Measurements from ENCODE around the gene RECK.

The RECK gene

GRCh38 chr9:36163786-36164170, 127.1 kb downstream of the RECK start:
- no peaks in the 10 kb centered on the region for H4K20me1 ChIP-seq (ENCODE audit: control insufficient read depth, insufficient read depth, low read depth, low read length)
- H3K27ac ChIP-seq (ENCODE audit: low read depth, low read length), result no peak overlapping the region
- H3F3A ChIP-seq (ENCODE audit: control insufficient read depth, insufficient read depth), result no peaks in the 10 kb centered on the region
- H3K4me3 ChIP-seq (ENCODE audit: low read length), result no peak overlapping the region
- H3K9me2 ChIP-seq (replicated peaks; ENCODE audit: control insufficient read depth, low read length), result no peaks in the 10 kb centered on the region
- peaks cover 15% of the 10 kb centered on the region for H3K27me3 ChIP-seq (ENCODE audit: control insufficient read depth, low read length)
- H3K9me3 ChIP-seq (ENCODE audit: control insufficient read depth, insufficient read depth, low read length), result no peaks in the 10 kb centered on the region
- peaks cover 6% of the 10 kb centered on the region for H3K4me1 ChIP-seq (ENCODE audit: control insufficient read depth, low read length)
- no peaks in the 10 kb centered on the region for H3K79me2 ChIP-seq (ENCODE audit: control insufficient read depth, low read length)
- TF ChIP-seq EZH2phosphoT487 (IDR thresholded peaks at IDR 0.05; ENCODE audit: borderline replicate concordance, low read length), result no peak
- TF ChIP-seq, protein P1, sequence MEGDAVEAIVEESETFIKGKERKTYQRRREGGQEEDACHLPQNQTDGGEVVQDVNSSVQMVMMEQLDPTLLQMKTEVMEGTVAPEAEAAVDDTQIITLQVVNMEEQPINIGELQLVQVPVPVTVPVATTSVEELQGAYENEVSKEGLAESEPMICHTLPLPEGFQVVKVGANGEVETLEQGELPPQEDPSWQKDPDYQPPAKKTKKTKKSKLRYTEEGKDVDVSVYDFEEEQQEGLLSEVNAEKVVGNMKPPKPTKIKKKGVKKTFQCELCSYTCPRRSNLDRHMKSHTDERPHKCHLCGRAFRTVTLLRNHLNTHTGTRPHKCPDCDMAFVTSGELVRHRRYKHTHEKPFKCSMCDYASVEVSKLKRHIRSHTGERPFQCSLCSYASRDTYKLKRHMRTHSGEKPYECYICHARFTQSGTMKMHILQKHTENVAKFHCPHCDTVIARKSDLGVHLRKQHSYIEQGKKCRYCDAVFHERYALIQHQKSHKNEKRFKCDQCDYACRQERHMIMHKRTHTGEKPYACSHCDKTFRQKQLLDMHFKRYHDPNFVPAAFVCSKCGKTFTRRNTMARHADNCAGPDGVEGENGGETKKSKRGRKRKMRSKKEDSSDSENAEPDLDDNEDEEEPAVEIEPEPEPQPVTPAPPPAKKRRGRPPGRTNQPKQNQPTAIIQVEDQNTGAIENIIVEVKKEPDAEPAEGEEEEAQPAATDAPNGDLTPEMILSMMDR (IDR thresholded peaks at IDR 0.05; ENCODE audit: low read depth, low read length, poor library complexity, severe bottlenecking), result no peak
- no peak overlapping the region for H3K4me2 ChIP-seq (ENCODE audit: low read length)
- no peaks in the 10 kb centered on the region for H3K36me3 ChIP-seq (ENCODE audit: control insufficient read depth, low read length)

DNA sequence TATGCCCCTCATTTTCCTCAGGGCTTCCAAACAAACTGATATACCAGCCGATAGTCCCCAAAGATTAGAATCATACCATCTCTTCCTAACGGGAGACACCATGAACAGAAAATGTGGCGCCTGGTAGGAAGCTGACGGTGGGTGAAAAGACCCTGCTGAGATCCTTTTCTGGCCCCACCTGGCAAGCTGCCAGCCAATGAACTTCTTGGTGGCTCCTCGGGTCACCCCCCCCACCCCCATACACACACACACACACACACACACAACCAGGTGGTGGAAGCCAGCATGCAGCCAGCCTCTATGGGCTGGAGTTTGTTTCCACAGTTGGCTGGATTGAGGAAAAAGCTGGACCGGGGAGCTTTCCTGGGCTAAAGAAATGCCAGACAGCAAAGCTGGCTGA, 127.7 kb downstream of the RECK start:
- Histone ChIP-seq H3K79me2 (ENCODE audit: control insufficient read depth, low read length) (no peaks in the 10 kb centered on the region), H3K4me3 (ENCODE audit: low read length) (no peak overlapping the region)

GRCh38 chr9:36164989-36165388, 128.3 kb downstream of the RECK start:
- Histone ChIP-seq H3K4me2 (ENCODE audit: low read length) (no peak overlapping the region), H3K36me3 (ENCODE audit: control insufficient read depth, low read length) (no peaks in the 10 kb centered on the region), H3K27me3 (ENCODE audit: control insufficient read depth, low read length) (peaks cover 15% of the 10 kb centered on the region), H3K4me1 (ENCODE audit: control insufficient read depth, low read length) (peaks cover 6% of the 10 kb centered on the region), H3F3A (ENCODE audit: control insufficient read depth, insufficient read depth) (no peaks in the 10 kb centered on the region), H4K20me1 (ENCODE audit: control insufficient read depth, insufficient read depth, low read depth, low read length) (no peaks in the 10 kb centered on the region), H3K79me2 (ENCODE audit: control insufficient read depth, low read length) (no peaks in the 10 kb centered on the region), H3K4me3 (ENCODE audit: low read length) (no peak overlapping the region), H3K27ac (ENCODE audit: low read depth, low read length) (no peak overlapping the region), H3K9me2 (replicated peaks; ENCODE audit: control insufficient read depth, low read length) (no peaks in the 10 kb centered on the region), H3K9me3 (ENCODE audit: control insufficient read depth, insufficient read depth, low read length) (no peaks in the 10 kb centered on the region)
- no peak for TF ChIP-seq EZH2phosphoT487 (IDR thresholded peaks at IDR 0.05; ENCODE audit: borderline replicate concordance, low read length)
- TF ChIP-seq, protein P1 (IDR thresholded peaks at IDR 0.05; ENCODE audit: low read depth, low read length, poor library complexity, severe bottlenecking), result no peak

More for the DNA sequence above, 127.7 kb downstream of the RECK start:
- H3K4me2 ChIP-seq (ENCODE audit: low read length), result no peak overlapping the region
- H3F3A ChIP-seq (ENCODE audit: control insufficient read depth, insufficient read depth), result no peaks in the 10 kb centered on the region
- H3K4me1 ChIP-seq (ENCODE audit: control insufficient read depth, low read length), result peaks cover 6% of the 10 kb centered on the region
- TF ChIP-seq EZH2phosphoT487 (IDR thresholded peaks at IDR 0.05; ENCODE audit: borderline replicate concordance, low read length), result no peak
- TF ChIP-seq, protein P1 (IDR thresholded peaks at IDR 0.05; ENCODE audit: low read depth, low read length, poor library complexity, severe bottlenecking), result no peak
- no peaks in the 10 kb centered on the region for H4K20me1 ChIP-seq (ENCODE audit: control insufficient read depth, insufficient read depth, low read depth, low read length)
- H3K9me2 ChIP-seq (replicated peaks; ENCODE audit: control insufficient read depth, low read length), result no peaks in the 10 kb centered on the region
- H3K27ac ChIP-seq (ENCODE audit: low read depth, low read length), result no peak overlapping the region
- no peaks in the 10 kb centered on the region for H3K36me3 ChIP-seq (ENCODE audit: control insufficient read depth, low read length)
- H3K9me3 ChIP-seq (ENCODE audit: control insufficient read depth, insufficient read depth, low read length), result no peaks in the 10 kb centered on the region
- H3K27me3 ChIP-seq (ENCODE audit: control insufficient read depth, low read length), result peaks cover 15% of the 10 kb centered on the region

DNA sequence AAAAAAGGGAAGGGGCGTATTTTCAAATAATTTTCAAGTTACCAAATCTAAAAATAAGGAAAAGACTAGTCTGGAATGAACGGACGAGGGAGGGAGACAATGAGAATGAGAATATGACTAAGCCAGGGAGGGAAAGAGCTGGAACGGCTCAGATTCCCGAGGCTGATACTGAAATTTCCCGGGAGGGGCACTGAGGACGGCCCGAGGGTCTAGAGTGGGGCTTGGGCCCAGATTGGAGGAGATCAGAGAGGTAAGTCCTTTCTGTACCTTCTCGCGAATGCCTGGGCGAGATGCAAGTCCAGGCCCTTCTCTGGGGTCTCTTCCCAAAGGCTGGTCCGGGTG, 129.1 kb downstream of the RECK start:
- no peaks in the 10 kb centered on the region for H3K9me2 ChIP-seq (replicated peaks; ENCODE audit: control insufficient read depth, low read length)
- H3F3A ChIP-seq (ENCODE audit: control insufficient read depth, insufficient read depth), result no peaks in the 10 kb centered on the region
- H3K79me2 ChIP-seq (ENCODE audit: control insufficient read depth, low read length), result no peaks in the 10 kb centered on the region
- TF ChIP-seq, protein P1 (IDR thresholded peaks at IDR 0.05; ENCODE audit: low read depth, low read length, poor library complexity, severe bottlenecking), result no peak
- no peak for TF ChIP-seq EZH2phosphoT487 (IDR thresholded peaks at IDR 0.05; ENCODE audit: borderline replicate concordance, low read length)
- H3K4me3 ChIP-seq (ENCODE audit: low read length), result no peak overlapping the region
- peaks cover 6% of the 10 kb centered on the region for H3K4me1 ChIP-seq (ENCODE audit: control insufficient read depth, low read length)
- H3K27me3 ChIP-seq (ENCODE audit: control insufficient read depth, low read length), result peaks cover 15% of the 10 kb centered on the region
- H3K36me3 ChIP-seq (ENCODE audit: control insufficient read depth, low read length), result no peaks in the 10 kb centered on the region
- no peaks in the 10 kb centered on the region for H3K9me3 ChIP-seq (ENCODE audit: control insufficient read depth, insufficient read depth, low read length)
- H4K20me1 ChIP-seq (ENCODE audit: control insufficient read depth, insufficient read depth, low read depth, low read length), result no peaks in the 10 kb centered on the region
- H3K27ac ChIP-seq (ENCODE audit: low read depth, low read length), result no peak overlapping the region
- no peak overlapping the region for H3K4me2 ChIP-seq (ENCODE audit: low read length)

All from DOHH2 (cell line).